Ramos (cell line): ENCODE results near the gene ARMH4.

Experiments used
- in situ Hi-C: fragments of 300-500 bp; cut with MboI; formaldehyde crosslinking; loops from one replicate; pipeline ENCODE4 v1.14.3; 2022; ENCODE audit warnings: low sequenced_read_pairs; ENCODE audit not compliant: unreplicated experiment

The ARMH4 gene

DNA sequence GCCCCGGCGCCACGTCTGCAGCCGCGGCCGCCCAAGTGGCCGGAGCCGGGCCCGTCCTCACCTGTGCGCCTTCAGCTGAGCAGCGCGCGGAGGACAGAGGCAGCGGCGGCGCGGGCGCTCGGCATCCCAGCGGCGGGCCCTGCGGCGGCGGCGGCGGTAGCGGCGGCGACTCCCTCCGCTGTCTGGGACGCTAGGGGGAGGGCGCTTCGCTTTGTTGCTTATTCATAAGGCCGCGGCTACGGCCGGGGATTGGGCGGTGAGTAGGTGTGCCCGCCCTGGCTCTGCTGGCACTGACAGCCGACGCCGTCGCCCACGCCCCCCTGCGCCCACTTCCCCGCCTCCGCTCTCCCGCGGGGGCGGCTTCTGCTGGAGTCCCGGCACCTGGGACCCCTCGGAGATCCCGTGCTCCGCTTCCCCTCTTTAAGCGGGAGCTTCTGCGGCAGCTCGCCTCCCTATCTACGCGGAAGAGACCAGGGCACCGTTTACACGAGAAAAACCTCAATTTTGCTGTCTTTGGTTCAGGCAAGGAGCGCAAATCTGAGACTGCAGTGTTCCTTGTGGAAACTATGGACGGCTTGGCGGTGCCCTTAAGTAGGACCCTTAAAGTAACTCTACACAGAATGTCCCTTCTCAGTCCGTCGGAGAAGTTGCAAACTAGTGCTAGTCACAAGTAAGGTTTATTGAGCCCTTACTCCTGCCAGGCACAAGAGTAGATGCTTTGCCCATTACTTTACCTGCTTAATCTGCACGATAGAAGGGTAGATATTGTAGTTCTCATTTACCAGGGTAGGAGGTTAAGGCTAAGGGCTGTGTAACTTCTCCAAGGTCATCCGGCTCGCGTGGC, at the start of gene ARMH4:
Gene ARMH4 (minus strand): TSS at position 200 of the 844 bp plus-strand sequence. CDS start 12,855 bp downstream, outside the sequence.
- in situ Hi-C loops: no loop called here

DNA sequence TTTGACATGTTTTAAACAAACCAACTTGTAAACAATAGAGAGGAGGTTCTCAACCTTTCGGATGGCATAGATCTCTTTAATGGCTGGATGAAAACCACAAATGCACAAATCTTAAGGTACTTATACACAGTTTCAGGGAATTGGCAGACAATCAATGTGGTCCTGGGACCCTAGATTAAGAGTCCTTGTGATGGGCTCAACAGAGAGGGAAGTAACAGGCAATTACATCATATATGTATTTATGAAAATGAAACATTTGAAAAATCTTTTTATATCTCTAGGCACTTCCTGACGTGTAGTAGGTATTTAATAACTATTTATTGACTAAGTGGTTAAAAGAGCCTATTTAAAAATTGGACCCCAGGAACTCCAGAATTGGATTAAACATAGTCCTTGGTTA, 48.8 kb upstream of the ARMH4 start:
- in situ Hi-C loops: no loop called here

DNA sequence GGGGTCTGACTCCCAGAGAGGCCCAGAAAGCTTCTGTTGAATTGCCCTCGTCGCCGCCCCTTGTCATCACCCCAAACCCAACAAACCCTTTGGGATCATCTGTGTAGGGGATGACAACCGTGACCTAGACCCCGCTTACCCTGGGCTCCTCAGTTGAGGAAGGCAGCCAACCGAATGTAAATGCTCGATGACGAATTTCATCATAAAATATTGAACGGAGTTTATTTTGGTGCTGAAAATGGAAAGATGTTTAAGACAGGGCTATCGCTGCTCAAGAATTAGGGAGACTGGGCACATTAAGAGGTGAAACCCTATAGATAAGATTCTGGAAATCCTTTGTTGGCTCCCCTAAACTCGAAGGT, 48.4 kb upstream of the ARMH4 start:
- in situ Hi-C loops: no loop called here

- in situ Hi-C loops: no loop called here
Observed at GRCh38 chr14:58199726-58200479, 47.9 kb upstream of the ARMH4 start, which contains the start of gene ACTR10. Gene ACTR10 (plus strand): TSS chr14:58200149. CDS start chr14:58200218, 69 bp downstream.

GRCh38 chr14:58198086-58198485, 46.1 kb upstream of the ARMH4 start:
- in situ Hi-C loops: no loop called here

DNA sequence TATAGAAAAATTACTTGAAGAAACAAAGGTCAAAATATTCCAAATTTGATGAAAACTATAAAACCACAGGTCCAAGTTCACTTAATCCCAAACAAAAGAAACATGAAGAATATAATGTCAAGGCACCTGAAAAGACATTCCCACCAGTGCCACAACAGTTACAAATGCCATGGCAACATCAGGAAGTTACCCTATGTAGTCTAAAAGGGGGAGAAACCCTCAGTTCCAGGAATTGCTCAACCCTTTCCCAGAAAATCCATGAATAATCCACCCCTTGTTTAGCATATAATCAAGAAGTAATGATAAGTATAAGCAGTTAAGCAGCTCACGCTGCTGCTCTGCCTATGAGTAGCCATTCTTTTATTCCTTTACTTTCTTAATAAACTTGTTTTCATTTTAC, 44.2 kb upstream of the ARMH4 start:
- in situ Hi-C loops: no loop called here

- in situ Hi-C loops: no loop called here
Observed at GRCh38 chr14:58193542-58193941, 41.5 kb upstream of the ARMH4 start.

GRCh38 chr14:58191763-58192601, 40.0 kb upstream of the ARMH4 start:
- in situ Hi-C loops: no loop called here

GRCh38 chr14:58189176-58189575, 37.2 kb upstream of the ARMH4 start:
- in situ Hi-C loops: no loop called here

GRCh38 chr14:58177125-58177524, 25.1 kb upstream of the ARMH4 start:
- in situ Hi-C loops: no loop called here

GRCh38 chr14:58171090-58171489, 19.1 kb upstream of the ARMH4 start:
- in situ Hi-C loops: no loop called here

GRCh38 chr14:58167891-58168290, 15.9 kb upstream of the ARMH4 start:
- in situ Hi-C loops: no loop called here

- in situ Hi-C loops: no loop called here
Observed at GRCh38 chr14:58167057-58167456, 15.0 kb upstream of the ARMH4 start.

DNA sequence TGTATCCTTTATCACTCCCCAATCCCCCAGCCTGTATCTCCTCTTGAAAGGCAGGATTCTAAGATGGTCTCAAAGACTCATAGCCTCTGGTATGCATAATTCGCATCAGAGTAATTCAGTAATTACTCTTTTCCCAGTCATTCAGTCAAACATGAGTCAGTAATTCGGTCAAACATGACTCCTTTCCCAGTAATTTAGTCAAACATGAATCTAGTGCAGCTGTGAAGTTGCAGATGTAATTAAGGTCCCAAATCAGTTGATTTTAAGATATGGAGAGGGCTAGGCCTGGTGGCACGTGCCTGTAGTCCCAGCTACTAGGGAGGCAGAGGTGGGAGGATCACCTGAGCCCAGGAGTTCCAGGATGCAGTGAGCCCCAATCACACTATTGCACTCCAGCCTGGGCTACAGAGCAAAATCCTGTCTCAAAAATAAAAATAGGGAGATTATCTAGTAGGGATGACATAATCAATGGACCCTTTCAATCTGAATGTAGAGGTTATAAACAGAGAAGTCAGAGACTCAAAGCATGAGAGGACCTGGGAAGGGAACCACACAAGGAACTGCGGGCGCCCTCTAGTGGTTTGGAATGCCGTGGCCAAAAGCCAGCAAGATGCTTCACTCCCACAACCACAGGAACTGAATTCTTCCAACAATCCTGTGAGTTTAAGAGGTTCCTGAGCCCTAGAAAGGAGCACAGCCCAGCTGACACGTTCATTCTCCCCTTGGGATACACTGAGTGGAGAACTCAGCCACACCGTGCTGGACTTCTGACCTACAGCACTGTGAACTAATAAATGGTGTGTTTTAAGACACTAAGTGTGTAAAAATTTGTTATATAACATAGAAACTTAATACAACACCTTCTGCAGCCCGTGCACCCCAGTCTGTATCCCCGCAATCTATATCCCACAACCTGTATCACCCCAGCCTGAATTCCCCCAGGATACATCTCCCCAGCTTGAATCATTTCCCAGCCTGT, 14.3 kb upstream of the ARMH4 start:
- in situ Hi-C loops: no loop called here

- in situ Hi-C loops: no loop called here
Observed at GRCh38 chr14:58160561-58160960, 8.5 kb upstream of the ARMH4 start.

DNA sequence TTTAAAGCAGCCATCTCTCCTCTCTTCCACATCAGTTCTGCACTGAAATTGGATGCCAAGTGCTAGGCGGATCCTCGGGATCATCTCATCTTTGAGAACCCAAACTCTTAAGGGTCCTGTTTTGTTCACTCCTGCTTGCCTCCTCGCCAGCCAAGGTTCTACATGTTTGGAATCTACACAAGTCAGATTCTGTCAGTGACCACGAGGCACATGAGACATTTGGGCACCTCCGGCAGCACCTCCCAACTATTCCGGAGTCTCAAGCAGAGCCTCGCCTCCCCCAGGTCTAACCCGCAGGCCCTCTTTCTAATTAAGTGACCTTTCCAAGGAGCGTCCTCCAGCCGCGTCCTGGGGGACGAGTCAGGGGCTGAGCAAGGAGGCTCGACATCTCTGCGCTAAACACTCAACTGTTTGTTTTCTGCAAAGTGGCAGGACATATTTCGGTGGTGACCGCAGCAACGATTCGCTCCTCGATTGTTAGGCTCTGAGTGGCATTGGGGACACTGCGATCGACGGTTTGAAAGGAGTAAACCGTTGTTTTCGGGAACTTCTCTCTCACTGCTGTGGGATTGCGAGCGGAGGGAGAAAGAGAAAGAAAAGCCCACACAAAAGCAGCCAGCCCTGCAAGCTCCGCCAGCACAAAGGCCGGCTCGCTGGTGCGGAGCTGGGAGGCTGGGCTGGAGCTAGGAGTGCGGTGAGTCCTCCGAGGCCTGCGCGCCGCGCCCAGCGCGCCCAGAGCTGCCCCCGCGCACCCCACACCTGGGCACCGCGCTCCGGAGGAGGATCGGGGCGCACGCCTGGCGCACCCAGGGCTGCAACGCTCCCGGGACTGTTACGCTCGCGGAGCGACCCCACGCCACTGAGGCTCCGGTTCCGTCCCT, 640 bp downstream of the ARMH4 start:
- in situ Hi-C loops: no loop called here

- in situ Hi-C loops: no loop called here
Observed at GRCh38 chr14:58150243-58150805, 1.7 kb downstream of the ARMH4 start.

DNA sequence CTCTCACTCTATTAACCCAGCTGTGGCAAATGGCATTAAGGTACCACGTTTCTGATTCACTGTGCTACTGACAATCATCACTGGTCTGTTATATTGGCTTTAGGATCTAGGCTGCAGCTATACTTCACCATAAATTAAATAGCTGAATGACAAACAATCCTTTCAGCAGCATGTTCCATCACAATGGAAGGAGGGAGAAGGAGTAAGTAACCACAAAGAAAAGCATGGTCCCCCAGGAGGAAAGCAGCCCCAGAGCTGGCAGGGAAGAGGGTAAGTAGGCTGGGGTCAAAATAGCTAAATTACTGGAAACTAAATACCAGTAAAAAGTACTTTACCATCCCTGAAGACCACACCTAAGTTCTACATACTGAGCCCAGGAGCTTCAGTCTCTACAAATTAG, 2.8 kb downstream of the ARMH4 start:
- in situ Hi-C loops: no loop called here
